PC-3 (cell line): Measurements from ENCODE around the gene WDR47. TPM values are rescaled to one million over a fixed set of nuclear protein-coding genes. Genes with fewer than 3 reads are reported as not detected.

Source experiments
- ATAC-seq: fragments of 200-7000 bp; cut with Tn5 transposase; 2 replicates; pipeline ENCODE4 v1.9.1; 2020; ENCODE audit warnings: mild to moderate bottlenecking, moderate library complexity
- BruUV-seq: library from RNA; stranded (reverse); fragments of 400-500 nt; replicated peaks from 2 replicates; lab custom pipeline; 2021; lab: Mats Ljungman, UMichigan
- CTCF ChIA-PET: fragments of 300-600 bp; sonication (Branson Sonifier 250); formaldehyde crosslinking; loops from one replicate; lab custom pipeline; 2022; ENCODE audit warnings: antibody characterized with exemption; lab: Charles Lee
- POLR2A ChIA-PET: fragments of 300-600 bp; sonication (Branson Sonifier 250); formaldehyde crosslinking; loops from one replicate; lab custom pipeline; 2022; ENCODE audit warnings: antibody characterized with exemption; ENCODE audit not compliant: unreplicated experiment; lab: Charles Lee
- DNase-seq: peaks from one replicate; pipeline ENCODE4 v3.0.0-alpha.2; 2015
- H2AFZ ChIP-seq: fragments of 300-600 bp; sonication (generic); 2 replicates; pipeline ENCODE4 v1.6.0; 2016; ENCODE audit warnings: antibody characterized with exemption, low read length
- H3F3A ChIP-seq: fragments of 300-600 bp; sonication (generic); one replicate; pipeline ENCODE4 v1.6.0; 2017; ENCODE audit warnings: antibody characterized with exemption, low read length, control low read depth, mild to moderate bottlenecking; ENCODE audit not compliant: unreplicated experiment
- H3K27ac ChIP-seq: fragments of 300-600 bp; sonication (generic); 2 replicates; pipeline ENCODE4 v1.5.1; 2016; ENCODE audit warnings: mild to moderate bottlenecking, low read length
- H3K27me3 ChIP-seq: fragments of 300-600 bp; sonication (generic); 2 replicates; pipeline ENCODE4 v1.6.1; 2016; ENCODE audit warnings: low read length, mixed read lengths
- H3K36me3 ChIP-seq: fragments of 300-600 bp; sonication (generic); 2 replicates; pipeline ENCODE4 v1.6.1; 2016; ENCODE audit warnings: low read depth, mixed run types, low read length, mixed read lengths
- H3K4me1 ChIP-seq: fragments of 300-600 bp; sonication (generic); 2 replicates; pipeline ENCODE4 v1.5.1; 2016; ENCODE audit warnings: low read length; ENCODE audit not compliant: insufficient read depth
- H3K4me2 ChIP-seq: fragments of 300-600 bp; sonication (generic); 2 replicates; pipeline ENCODE4 v1.6.0; 2016; ENCODE audit warnings: low read length
- H3K4me3 ChIP-seq: fragments of 300-600 bp; sonication (generic); 2 replicates; pipeline ENCODE4 v1.5.1; 2016; ENCODE audit warnings: mild to moderate bottlenecking, low read length, mixed read lengths
- H3K79me2 ChIP-seq: fragments of 300-600 bp; sonication (generic); 2 replicates; pipeline ENCODE4 v1.6.1; 2017; ENCODE audit warnings: low read length, mixed read lengths
- H3K9ac ChIP-seq: fragments of 300-600 bp; sonication (generic); 2 replicates; pipeline ENCODE4 v1.6.0; 2016; ENCODE audit warnings: mild to moderate bottlenecking, low read length
- H3K9me2 ChIP-seq: fragments of 300-600 bp; sonication (generic); replicated peaks from 2 replicates; pipeline ENCODE4 v1.6.1; 2016; ENCODE audit warnings: mixed run types, low read length, mixed read lengths
- H3K9me3 ChIP-seq: fragments of 300-600 bp; sonication (generic); 2 replicates; pipeline ENCODE4 v1.6.1; 2016; ENCODE audit warnings: low read length, mixed read lengths
- H4K20me1 ChIP-seq: fragments of 300-600 bp; sonication (generic); 2 replicates; pipeline ENCODE4 v1.6.1; 2016; ENCODE audit warnings: low read length, mixed read lengths
- EZH2 ChIP-seq: fragments of 300-600 bp; sonication (generic); IDR thresholded peaks from one replicate; pipeline ENCODE4 v1.6.1; 2017; ENCODE audit warnings: antibody characterized with exemption, mild to moderate bottlenecking, low read length; ENCODE audit not compliant: unreplicated experiment
- EZH2phosphoT487 ChIP-seq: fragments of 300-600 bp; sonication (generic); IDR thresholded peaks from 2 replicates; pipeline ENCODE4 v1.6.1; 2018; ENCODE audit warnings: mild to moderate bottlenecking, antibody characterized with exemption, low read length, borderline replicate concordance
- intact Hi-C: fragments of 100-400 bp; cut with micrococcal nuclease; formaldehyde crosslinking; loops from 2 replicates; pipeline ENCODE4 v1.9.0; 2023
- total RNA-seq: library from RNA; depleted of rRNA; stranded (reverse); fragments of >200 nt; gene quantifications from 2 replicates; pipeline ENCODE4 v1.2.3, GENCODE V29; 2014
- TF ChIP-seq, protein P1 (sequence below): fragments of 300-600 bp; sonication (generic); conservative IDR thresholded peaks from 2 replicates; pipeline ENCODE4 v1.5.1; 2017; ENCODE audit warnings: antibody characterized with exemption, low read depth, mild to moderate bottlenecking, low read length

The WDR47 gene
- total RNA-seq, 1 experiment from 2014 or later = 7.7 TPM

DNA sequence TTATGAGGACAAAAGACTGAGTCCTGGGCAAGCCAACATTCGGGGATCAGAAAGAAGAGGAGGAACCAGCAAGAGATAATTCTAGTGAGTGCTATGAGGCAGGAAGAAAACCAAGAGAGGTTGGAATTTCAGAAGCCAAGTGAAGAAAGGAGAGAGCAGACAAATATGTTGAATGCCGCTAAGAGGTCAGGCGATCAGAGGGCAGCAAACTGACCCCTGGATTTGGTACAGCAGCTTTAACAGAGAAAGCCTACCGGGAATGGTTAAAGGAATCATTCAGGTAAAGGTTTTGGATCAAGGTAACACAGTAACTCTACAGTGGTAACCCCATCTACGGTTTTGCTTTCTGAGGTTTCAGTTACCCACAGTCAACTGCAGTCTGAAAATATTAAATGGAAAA, 84.0 kb downstream of the WDR47 start:
- H2AFZ ChIP-seq = no peak overlapping the region
- no peak overlapping the region for H3K27ac ChIP-seq
- TF ChIP-seq EZH2 = no peak
- no peak for TF ChIP-seq EZH2phosphoT487
- TF ChIP-seq, protein P1, sequence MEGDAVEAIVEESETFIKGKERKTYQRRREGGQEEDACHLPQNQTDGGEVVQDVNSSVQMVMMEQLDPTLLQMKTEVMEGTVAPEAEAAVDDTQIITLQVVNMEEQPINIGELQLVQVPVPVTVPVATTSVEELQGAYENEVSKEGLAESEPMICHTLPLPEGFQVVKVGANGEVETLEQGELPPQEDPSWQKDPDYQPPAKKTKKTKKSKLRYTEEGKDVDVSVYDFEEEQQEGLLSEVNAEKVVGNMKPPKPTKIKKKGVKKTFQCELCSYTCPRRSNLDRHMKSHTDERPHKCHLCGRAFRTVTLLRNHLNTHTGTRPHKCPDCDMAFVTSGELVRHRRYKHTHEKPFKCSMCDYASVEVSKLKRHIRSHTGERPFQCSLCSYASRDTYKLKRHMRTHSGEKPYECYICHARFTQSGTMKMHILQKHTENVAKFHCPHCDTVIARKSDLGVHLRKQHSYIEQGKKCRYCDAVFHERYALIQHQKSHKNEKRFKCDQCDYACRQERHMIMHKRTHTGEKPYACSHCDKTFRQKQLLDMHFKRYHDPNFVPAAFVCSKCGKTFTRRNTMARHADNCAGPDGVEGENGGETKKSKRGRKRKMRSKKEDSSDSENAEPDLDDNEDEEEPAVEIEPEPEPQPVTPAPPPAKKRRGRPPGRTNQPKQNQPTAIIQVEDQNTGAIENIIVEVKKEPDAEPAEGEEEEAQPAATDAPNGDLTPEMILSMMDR = no peak
- 0 out of 2 replicates have a peak, but pooled peaks cover 7% of the 10 kb centered on the region for H3K36me3 ChIP-seq
- H3K4me3 ChIP-seq = no peak overlapping the region
- no peaks in the 10 kb centered on the region for H3K27me3 ChIP-seq
- peaks cover 6% of the 10 kb centered on the region; the same call in 1 of the 2 replicates for H3K4me1 ChIP-seq
- H3K9me2 ChIP-seq = no peaks in the 10 kb centered on the region
- no peak for ATAC-seq
- H3F3A ChIP-seq = no peaks in the 10 kb centered on the region
- DNase-seq = no peak
- no peaks in the 10 kb centered on the region for H3K9me3 ChIP-seq
- no peaks in the 10 kb centered on the region; the same call in 1 of the 2 replicates for H4K20me1 ChIP-seq
- no peak overlapping the region for H3K4me2 ChIP-seq
- ChIA-PET POLR2A (no interaction called here), CTCF (no interaction called here)
- intact Hi-C loops = no loop called here
- BruUV-seq = no TSS peak
- H3K9ac ChIP-seq = no peak overlapping the region
- peaks cover 89% of the 10 kb centered on the region for H3K79me2 ChIP-seq

DNA sequence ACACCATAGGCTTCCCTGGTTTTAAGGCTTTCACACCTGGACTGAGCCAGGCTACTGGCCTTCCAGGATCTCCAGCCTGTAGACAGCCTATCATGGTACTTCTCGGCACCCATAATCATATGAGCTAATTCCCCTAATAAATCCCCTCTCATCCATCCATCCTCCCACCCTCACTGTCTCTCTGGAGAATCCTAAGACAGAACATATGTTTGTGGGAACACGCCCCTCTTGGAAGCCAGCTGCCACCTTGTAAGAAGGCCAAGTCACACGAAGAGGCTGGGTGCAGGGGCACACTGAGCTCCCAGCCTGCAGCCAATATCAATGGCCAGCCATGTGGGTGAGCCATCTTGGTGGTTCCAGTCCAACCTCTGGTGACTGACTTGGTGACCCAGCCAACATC, 86.0 kb downstream of the WDR47 start:
- H3F3A ChIP-seq = no peaks in the 10 kb centered on the region
- no peaks in the 10 kb centered on the region for H3K4me1 ChIP-seq
- POLR2A ChIA-PET = no interaction called here
- no peak overlapping the region for H3K27ac ChIP-seq
- H3K27me3 ChIP-seq = no peaks in the 10 kb centered on the region
- H4K20me1 ChIP-seq = no peaks in the 10 kb centered on the region; the same call in 1 of the 2 replicates
- H3K9me3 ChIP-seq = no peaks in the 10 kb centered on the region
- H3K9ac ChIP-seq = no peak overlapping the region
- H2AFZ ChIP-seq = no peak overlapping the region
- H3K9me2 ChIP-seq = no peaks in the 10 kb centered on the region
- intact Hi-C loops = no loop called here
- no peak overlapping the region for H3K4me3 ChIP-seq
- CTCF ChIA-PET = no interaction called here
- ATAC-seq (no peak), DNase-seq (no peak)
- H3K79me2 ChIP-seq = peaks cover 88% of the 10 kb centered on the region
- no TSS peak for BruUV-seq
- H3K4me2 ChIP-seq = no peak overlapping the region
- H3K36me3 ChIP-seq = 0 out of 2 replicates have a peak, but pooled peaks cover 7% of the 10 kb centered on the region
- TF ChIP-seq EZH2 = no peak
- no peak for TF ChIP-seq EZH2phosphoT487
- TF ChIP-seq, protein P1 = no peak

- H2AFZ ChIP-seq = no peak overlapping the region
- POLR2A ChIA-PET = no interaction called here
- no peak for DNase-seq
- no peaks in the 10 kb centered on the region for H3K9me2 ChIP-seq
- peaks cover 85% of the 10 kb centered on the region for H3K79me2 ChIP-seq
- H3K4me3 ChIP-seq = no peak overlapping the region
- no peaks in the 10 kb centered on the region; the same call in 1 of the 2 replicates for H4K20me1 ChIP-seq
- H3K4me2 ChIP-seq = no peak overlapping the region
- no TSS peak for BruUV-seq
- no peaks in the 10 kb centered on the region for H3K4me1 ChIP-seq
- intact Hi-C loops = no loop called here
- no peak for ATAC-seq
- no peaks in the 10 kb centered on the region for H3F3A ChIP-seq
- no peaks in the 10 kb centered on the region for H3K9me3 ChIP-seq
- no peak overlapping the region for H3K9ac ChIP-seq
- H3K27me3 ChIP-seq = no peaks in the 10 kb centered on the region
- H3K27ac ChIP-seq = no peak overlapping the region
- H3K36me3 ChIP-seq = peaks cover 7% of the 10 kb centered on the region; the same call in 1 of the 2 replicates
- TF ChIP-seq EZH2 (no peak), EZH2phosphoT487 (no peak)
- TF ChIP-seq, protein P1 = no peak
- CTCF ChIA-PET = no interaction called here
Measured at GRCh38 chr1:108955111-108955510, 86.8 kb downstream of the WDR47 start.
